A673 (cell line): ENCODE measurements around the gene CHD2.

Source experiments
- CTCF ChIP-seq: fragments of 300-800, 200-600 bp; sonication (generic); conservative IDR thresholded peaks from 2 replicates; pipeline ENCODE4 v1.5.1; 2017; ENCODE audit warnings: low read depth, mild to moderate bottlenecking, antibody characterized with exemption, low read length, moderate library complexity, mixed read lengths
- EZH2 ChIP-seq: fragments of 200-600 bp; sonication (generic); IDR thresholded peaks from 2 replicates; pipeline ENCODE4 v1.6.1; 2017; ENCODE audit warnings: borderline replicate concordance, low read depth, mild to moderate bottlenecking, mixed read lengths, antibody characterized with exemption, low read length; ENCODE audit not compliant: poor library complexity, severe bottlenecking

GRCh38 chr15:92984161-92984560 lies 84.0 kb downstream of the CHD2 start:
- TF ChIP-seq CTCF (no peak), EZH2 (no peak)
